Panc1 (cell line): ENCODE data around the gene STS. TPM values are rescaled to one million over a fixed set of nuclear protein-coding genes. Genes with fewer than 3 reads are reported as not detected.

Experiments used
- ATAC-seq: fragments of 200-7000 bp; cut with Tn5 transposase; 2 replicates; pipeline ENCODE4 v1.9.1; 2020; ENCODE audit warnings: mild to moderate bottlenecking, moderate library complexity
- BruUV-seq: library from RNA; stranded (reverse); fragments of 400-500 nt; replicated peaks from 2 replicates; lab custom pipeline; 2021; lab: Mats Ljungman, UMichigan
- CTCF ChIA-PET: fragments of 300-600 bp; sonication (Branson Sonifier 250); formaldehyde crosslinking; loops from one replicate; lab custom pipeline; 2022; ENCODE audit warnings: antibody characterized with exemption; lab: Charles Lee
- POLR2A ChIA-PET: fragments of 300-600 bp; sonication (Branson Sonifier 250); formaldehyde crosslinking; loops from one replicate; lab custom pipeline; 2022; ENCODE audit warnings: antibody characterized with exemption; lab: Charles Lee
- DNase-seq: peaks from one replicate; pipeline ENCODE4 v3.0.0-alpha.2; 2010; ENCODE audit warnings: low read depth, low spot score
- H3K27ac ChIP-seq: 2 replicates; pipeline ENCODE4 v1.5.1; 2011; ENCODE audit warnings: mild to moderate bottlenecking, low read length, inconsistent platforms
- H3K27me3 ChIP-seq: fragments of 200-500 bp; sonication (Bioruptor generic); 2 replicates; pipeline ENCODE4 v1.6.0; 2014; ENCODE audit warnings: low read length, inconsistent platforms; ENCODE audit not compliant: control insufficient read depth, insufficient read depth
- H3K36me3 ChIP-seq: fragments of 200-500 bp; sonication (Bioruptor generic); 2 replicates; pipeline ENCODE4 v1.5.1; 2014; ENCODE audit warnings: inconsistent platforms, mild to moderate bottlenecking, low read length, moderate library complexity; ENCODE audit not compliant: control insufficient read depth, insufficient read depth
- H3K4me1 ChIP-seq: 2 replicates; pipeline ENCODE4 v1.5.1; 2011; ENCODE audit warnings: inconsistent platforms, mild to moderate bottlenecking, low read length, moderate library complexity; ENCODE audit not compliant: control insufficient read depth, insufficient read depth
- H3K4me3 ChIP-seq, 2 experiments: 2 replicates each; pipeline ENCODE4 v1.5.1; 2011 to 2012; ENCODE audit warnings: low read depth in 2 of 2, low read length in 2 of 2, mild to moderate bottlenecking in 2 of 2, inconsistent platforms in 1 of 2, moderate library complexity in 1 of 2
- H3K9me3 ChIP-seq: fragments of 200-500 bp; sonication (Bioruptor generic); 2 replicates; pipeline ENCODE4 v1.5.1; 2014; ENCODE audit warnings: low read depth, mild to moderate bottlenecking, inconsistent platforms, low read length, moderate library complexity; ENCODE audit not compliant: control insufficient read depth, insufficient read depth
- CTCF ChIP-seq: fragments of 450-650 bp; IDR thresholded peaks from 2 replicates; pipeline ENCODE4 v1.5.1; 2017; ENCODE audit warnings: mild to moderate bottlenecking
- POLR2AphosphoS5 ChIP-seq: IDR thresholded peaks from 2 replicates; pipeline ENCODE4 v1.6.1; 2012; ENCODE audit warnings: mild to moderate bottlenecking, low read depth, low read length, moderate library complexity
- REST ChIP-seq, 2 experiments: IDR thresholded peaks; 2 replicates each; pipeline ENCODE4 v1.6.1; 2011 to 2012; ENCODE audit warnings: low read depth in 2 of 2, control low read depth in 1 of 2, low read length in 1 of 2, mild to moderate bottlenecking in 1 of 2, moderate library complexity in 1 of 2; ENCODE audit not compliant: insufficient read depth in 1 of 2
- SIN3A ChIP-seq: IDR thresholded peaks from 2 replicates; pipeline ENCODE4 v1.6.1; 2012; ENCODE audit warnings: low read depth, mild to moderate bottlenecking, low read length, moderate library complexity, borderline replicate concordance; ENCODE audit not compliant: insufficient read depth
- TCF7L2 ChIP-seq: IDR thresholded peaks from 2 replicates; pipeline ENCODE4 v1.6.1; 2011; ENCODE audit warnings: mild to moderate bottlenecking, low read depth, low read length, inconsistent platforms
- in situ Hi-C: cut with HindIII; loops from 2 replicates; pipeline ENCODE4 v1.10.0; 2016; ENCODE audit warnings: low sequenced_read_pairs, low pct_unique_long_range_greater_than_20kb
- intact Hi-C: fragments of 100-400 bp; cut with micrococcal nuclease; formaldehyde crosslinking; loops from one replicate; pipeline ENCODE4 v1.10.0; 2022; ENCODE audit not compliant: unreplicated experiment
- total RNA-seq: library from RNA; stranded (reverse); gene quantifications from one replicate; pipeline ENCODE4 v1.2.1, GENCODE V29; 2021; ENCODE audit not compliant: unreplicated experiment

The STS gene
- total RNA-seq, 1 experiment from 2014 or later, result 2.0 TPM

- in situ Hi-C loops, result no loop called here
- no peak for DNase-seq
- CTCF ChIA-PET, result no interaction called here
- ATAC-seq, result no peak
- Histone ChIP-seq H3K4me1 (no peaks in the 10 kb centered on the region), H3K36me3 (no peaks in the 10 kb centered on the region), H3K4me3 (no peak overlapping the region), H3K9me3 (no peaks in the 10 kb centered on the region), H3K27me3 (no peaks in the 10 kb centered on the region), H3K27ac (no peak overlapping the region)
- BruUV-seq, result no TSS peak
- intact Hi-C loops, result no loop called here
- TF ChIP-seq POLR2AphosphoS5 (no peak), CTCF (no peak), SIN3A (no peak), REST (IDR thresholded peaks at IDR 0.05; ENCODE audit: insufficient read depth in 1 of 2, low read depth in 2 of 2, low read length in 1 of 2) (no peak), TCF7L2 (no peak)
- POLR2A ChIA-PET, result no interaction called here
Measured at GRCh38 chrX:7117587-7117986, 29.9 kb upstream of the STS start.

- TF ChIP-seq SIN3A (no peak), TCF7L2 (no peak), CTCF (no peak), REST (IDR thresholded peaks at IDR 0.05; ENCODE audit: insufficient read depth in 1 of 2, low read depth in 2 of 2, low read length in 1 of 2) (no peak), POLR2AphosphoS5 (no peak)
- ATAC-seq, result no peak
Measured at GRCh38 chrX:7119950-7120877, 27.3 kb upstream of the STS start.

More at GRCh38 chrX:7119950-7120877, 27.3 kb upstream of the STS start:
- Histone ChIP-seq H3K4me1 (no peaks in the 10 kb centered on the region), H3K9me3 (no peaks in the 10 kb centered on the region), H3K27ac (no peak overlapping the region), H3K36me3 (no peaks in the 10 kb centered on the region), H3K27me3 (no peaks in the 10 kb centered on the region), H3K4me3 (no peak overlapping the region)
- intact Hi-C loops (no loop called here), in situ Hi-C loops (no loop called here)
- no peak for DNase-seq
- ChIA-PET POLR2A (no interaction called here), CTCF (no interaction called here)
- no TSS peak for BruUV-seq
